Inflammatory macrophage treated with lipopolysaccharide for 4 hours (primary cell): ENCODE results near the gene INSIG1.

Experiments used
- DNase-seq: peaks from one replicate; pipeline ENCODE4 v3.0.0-alpha.2; 2020

The INSIG1 gene

DNA sequence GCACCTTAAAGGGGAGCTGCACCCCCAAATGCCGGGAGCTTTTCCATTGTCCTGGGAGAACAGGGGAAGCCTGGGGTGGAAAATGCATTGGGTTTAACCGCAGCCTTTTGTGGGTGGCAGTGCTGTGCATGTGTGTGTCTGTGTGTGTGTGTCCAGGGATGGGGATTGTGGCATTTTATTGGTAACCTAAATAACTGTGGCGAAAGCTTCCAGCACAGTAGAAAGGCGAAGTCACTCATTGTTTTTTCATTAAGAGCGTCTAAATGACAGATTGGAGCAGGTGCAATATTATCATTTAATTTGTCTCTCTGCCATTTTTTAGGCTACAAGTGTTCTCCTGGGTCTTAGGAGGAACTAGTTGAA, 55.1 kb downstream of the INSIG1 start:
- no peak for DNase-seq

DNA sequence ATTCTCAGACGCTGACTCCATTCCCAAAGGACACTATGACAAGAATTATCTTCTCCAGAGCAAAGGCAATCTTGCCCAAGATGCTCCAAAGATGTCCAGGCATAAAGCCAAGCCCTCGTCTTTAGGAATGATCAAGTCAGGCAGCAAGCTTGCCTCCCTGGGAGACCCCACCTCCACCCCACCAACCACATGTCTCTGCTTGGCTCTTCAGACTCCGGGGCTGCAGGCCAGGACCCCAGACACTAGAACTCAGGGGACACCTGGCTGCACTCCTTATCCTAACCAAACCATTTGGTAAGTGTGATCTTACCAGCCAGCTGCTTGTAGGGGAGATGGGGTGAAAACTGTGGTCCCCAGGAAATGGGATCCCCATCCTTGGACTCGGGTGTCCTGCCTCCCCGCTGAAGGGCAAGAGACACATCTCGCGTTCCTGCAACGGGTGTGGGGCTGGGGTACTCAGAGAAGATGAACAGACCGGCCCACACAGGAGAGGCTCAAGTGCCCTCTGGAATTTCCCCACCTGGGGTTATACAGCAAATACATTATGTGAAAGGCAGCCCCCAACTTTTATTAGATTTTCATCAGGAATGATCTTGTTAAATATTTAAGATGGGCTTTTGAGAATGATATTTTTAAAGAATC, 55.7 kb downstream of the INSIG1 start:
- no peak for DNase-seq

- DNase-seq: no peak
These were observed 56.8 kb downstream of the INSIG1 start for GRCh38 chr7:155354371-155355048.

- DNase-seq: no peak
These were observed 57.5 kb downstream of the INSIG1 start for GRCh38 chr7:155355176-155355575.

GRCh38 chr7:155355745-155356144, 58.1 kb downstream of the INSIG1 start:
- no peak for DNase-seq

DNA sequence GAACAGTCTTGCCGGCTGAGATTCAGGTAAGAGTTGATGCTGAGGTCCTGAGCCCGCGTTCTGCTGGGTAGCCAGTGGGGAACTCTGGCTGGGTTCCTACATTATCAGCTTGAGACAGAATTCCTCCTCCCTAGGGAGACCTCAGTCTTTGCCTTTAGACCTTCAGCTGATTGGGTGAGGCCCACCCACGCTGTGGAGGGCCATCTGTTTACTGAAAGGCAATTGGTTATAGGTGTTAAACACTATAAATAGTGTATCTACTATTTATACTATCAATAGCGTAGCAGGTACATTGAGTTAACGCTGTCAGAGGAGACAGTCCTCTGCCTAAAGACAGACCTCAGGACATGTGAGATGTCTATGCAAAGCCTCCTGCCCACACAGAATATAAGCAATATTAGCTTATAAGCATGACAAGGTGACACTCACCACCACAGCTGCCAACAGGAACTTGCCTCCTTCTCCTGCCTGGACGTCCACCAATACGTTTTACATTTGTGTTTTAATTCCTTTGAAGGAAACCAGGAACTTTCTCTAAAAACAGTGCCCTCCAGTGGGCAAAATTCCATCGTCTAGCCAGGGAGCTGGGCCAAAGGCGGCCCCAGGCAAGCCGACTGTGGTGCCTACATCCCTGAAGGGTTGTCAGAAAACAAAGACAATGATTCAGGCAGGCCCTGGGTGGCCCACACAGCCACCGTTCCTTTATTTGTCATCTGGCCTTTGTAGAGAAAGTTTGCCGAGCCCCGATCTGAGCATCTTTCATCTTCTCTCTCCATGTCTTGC, 58.8 kb downstream of the INSIG1 start:
- peak; percentile 15 for DNase-seq

DNA sequence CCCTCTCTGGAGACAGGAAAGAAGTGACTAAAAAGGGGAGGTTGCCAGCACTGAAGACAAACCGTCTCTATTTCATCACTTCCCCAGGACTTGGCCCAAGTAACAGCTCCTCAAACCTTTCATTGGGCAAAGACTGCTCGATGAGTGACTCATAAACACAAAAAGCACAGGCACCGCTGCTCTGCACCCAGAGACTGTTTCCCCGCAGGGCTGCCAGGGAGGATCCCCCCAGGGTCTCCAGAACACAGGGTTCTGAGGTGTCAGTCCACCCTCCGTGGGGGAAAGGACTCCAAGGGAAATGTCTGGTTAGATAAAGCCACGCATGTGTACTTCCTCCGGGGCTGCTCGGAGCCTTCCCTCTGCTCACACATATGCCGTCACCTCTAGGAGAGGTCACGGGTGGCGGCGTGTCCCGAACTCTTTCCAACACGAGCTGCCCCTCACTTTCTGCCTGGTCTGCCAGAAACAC, 59.9 kb downstream of the INSIG1 start:
- peak; percentile 89 for DNase-seq

GRCh38 chr7:155358066-155358947, 60.6 kb downstream of the INSIG1 start:
- no peak for DNase-seq

GRCh38 chr7:155358948-155359712, 61.5 kb downstream of the INSIG1 start:
- DNase-seq: no peak
